ENCODE measurements around the gene TSPAN9. TPM values are rescaled to one million over a fixed set of nuclear protein-coding genes. Genes with fewer than 3 reads are reported as not detected.

Gene TSPAN9
- total and polyA plus RNA-seq, 9 of the 15 experiments (the other 6 are each of a cell fraction or from before 2014, with no cell fraction given) = 0.23 to 2.1 (median 0.60) TPM; not detected in 2

DNA sequence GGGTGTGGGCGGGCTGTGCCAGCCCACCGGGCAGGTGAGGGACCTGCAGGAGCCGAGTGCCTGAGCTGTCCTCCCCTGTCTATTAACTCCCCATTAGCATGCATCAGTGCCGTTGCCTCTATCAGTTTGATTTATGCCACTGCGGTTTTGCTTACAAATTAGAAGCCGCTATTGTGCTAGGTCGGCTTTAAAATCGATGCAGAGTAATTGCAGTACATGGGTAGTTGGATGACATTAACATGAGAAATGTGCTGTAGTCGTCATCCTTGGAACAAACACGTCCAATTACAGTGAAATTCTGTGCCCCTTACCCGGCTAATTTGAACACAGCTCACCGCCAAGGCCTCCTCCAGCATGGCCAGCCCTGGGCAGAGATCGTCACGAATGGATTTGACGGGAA is 145.8 kb downstream of the TSPAN9 start (continued):
- no peak for TF ChIP-seq XRCC5 (IDR thresholded peaks at IDR 0.05; ENCODE audit: low read depth, low read length)

DNA sequence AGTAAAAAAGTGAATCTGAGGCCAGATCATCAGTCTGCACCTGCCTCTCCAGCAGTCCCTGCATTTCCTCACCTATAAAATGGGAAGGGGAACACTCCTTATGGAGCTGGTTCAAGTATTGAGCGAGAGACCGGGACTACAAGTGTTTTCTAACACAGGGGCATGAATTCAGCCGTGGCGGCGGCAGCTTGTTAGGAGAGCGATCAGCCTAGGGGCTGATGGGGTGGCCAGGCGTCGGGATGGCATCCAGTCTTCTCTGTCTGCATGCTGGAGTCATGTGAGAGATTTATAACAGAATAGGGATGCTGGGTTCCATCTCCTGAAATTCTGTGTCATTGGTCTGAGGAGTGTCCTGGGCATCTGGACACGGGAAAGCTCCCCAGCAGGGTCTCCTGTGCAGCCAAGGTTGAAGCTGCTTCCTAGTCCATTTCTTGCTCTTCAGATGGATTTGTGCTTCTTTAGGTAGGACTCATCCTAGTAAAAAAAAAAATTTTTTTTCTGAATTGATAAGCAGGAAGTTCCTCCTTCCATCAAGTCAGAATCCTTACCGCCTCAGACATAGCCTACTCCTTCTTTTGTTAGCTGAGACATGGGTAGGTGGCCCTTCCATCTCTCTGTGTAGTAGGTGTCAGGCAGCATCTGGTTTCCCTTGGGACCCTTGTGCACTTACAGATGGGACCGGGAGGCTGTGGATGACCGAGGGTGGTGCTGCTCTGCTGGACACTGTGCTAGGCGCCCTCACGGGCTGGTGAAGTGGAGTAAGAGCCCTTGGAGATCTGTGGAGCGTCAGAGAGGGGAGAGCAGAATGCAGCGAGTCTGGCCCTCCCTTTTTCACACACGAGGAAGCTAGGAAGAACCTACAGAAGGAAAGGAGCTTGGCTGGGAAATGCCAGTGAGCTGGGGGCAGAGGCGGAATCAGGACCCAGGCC is 146.7 kb downstream of the TSPAN9 start:
- Histone ChIP-seq H3K79me2 (ENCODE audit: control insufficient read depth, insufficient read depth, low read length) (no peaks in the 10 kb centered on the region), H3K9me1 (ENCODE audit: control insufficient read depth, insufficient read depth, low read length) (no peaks in the 10 kb centered on the region), H3K9ac (ENCODE audit: insufficient read depth in 1 of 2, low read depth in 2 of 2, low read length in 2 of 2) (no peak overlapping the region), H3K27me3 (ENCODE audit: control insufficient read depth in 2 of 2, insufficient read depth in 2 of 2, low read length in 2 of 2) (peaks cover 5 to 52% of the 10 kb centered on the region in 2 experiments; a peak in 4 of 5 replicates), H3K27ac (ENCODE audit: extremely low read depth, low read depth, low read length) (no peak overlapping the region), H3K4me1 (replicated peaks in 1 of 2; ENCODE audit: control insufficient read depth in 2 of 2, insufficient read depth in 2 of 2, low read length in 2 of 2) (no peaks in the 10 kb centered on the region), H3K4me2 (ENCODE audit: insufficient read depth, low read length) (no peak overlapping the region), H2AFZ (ENCODE audit: low read depth, low read length) (no peak overlapping the region), H3K4me3 (no peak overlapping the region), H4K20me1 (replicated peaks; ENCODE audit: control insufficient read depth, insufficient read depth, low read length) (peaks cover 3% of the 10 kb centered on the region; the same call in 1 of the 2 replicates), H3K36me3 (ENCODE audit: control insufficient read depth, insufficient read depth, low read length) (no peaks in the 10 kb centered on the region), H3K9me3 (replicated peaks; ENCODE audit: control insufficient read depth, insufficient read depth, low read depth, low read length) (no peaks in the 10 kb centered on the region)
- WGBS (ENCODE audit: insufficient coverage, low coverage, missing lambda C conversion rate) = under 1% methylated on average over 16 of the region's 18 CpGs
- ChIA-PET CTCF (ENCODE audit: low intra/inter-chr PET ratio) (interaction anchor here (0.7 kb wide), 1 partner anchor 8 kb away, joined by 3 read pairs; no protein-coding TSS in a partner anchor), POLR2A (interaction anchor here (1.0 to 1.9 kb wide), 2 partner anchors 9 to 10 kb away, joined by 3 to 6 read pairs; no protein-coding TSS in a partner anchor)
- TF ChIP-seq SMARCA4 (IDR thresholded peaks at IDR 0.05) = no peak
- DNase-seq (ENCODE audit: extremely low read depth in 1 of 4, low spot score in 3 of 4) (no peak), FAIRE-seq (no peak), ATAC-seq (no peak)
- no TSS peak for BruUV-seq (replicated peaks)
- in situ Hi-C loops (cut with MboI) = no loop called here
- intact Hi-C loops (cut with micrococcal nuclease) = no loop called here

GRCh38 chr12:3224530-3224903 is 147.3 kb downstream of the TSPAN9 start:
- Histone ChIP-seq H2AFZ (ENCODE audit: low read depth, low read length) (no peak overlapping the region), H3K27ac (ENCODE audit: extremely low read depth, low read depth, low read length) (no peak overlapping the region), H3K9me1 (ENCODE audit: control insufficient read depth, insufficient read depth, low read length) (no peaks in the 10 kb centered on the region), H3K4me1 (replicated peaks in 1 of 2; ENCODE audit: control insufficient read depth in 2 of 2, insufficient read depth in 2 of 2, low read length in 2 of 2) (no peaks in the 10 kb centered on the region), H3K36me3 (ENCODE audit: control insufficient read depth, insufficient read depth, low read length) (no peaks in the 10 kb centered on the region), H3K9ac (ENCODE audit: insufficient read depth in 1 of 2, low read depth in 2 of 2, low read length in 2 of 2) (no peak overlapping the region), H3K4me2 (ENCODE audit: insufficient read depth, low read length) (no peak overlapping the region), H3K4me3 (no peak overlapping the region), H4K20me1 (replicated peaks; ENCODE audit: control insufficient read depth, insufficient read depth, low read length) (peaks cover 3% of the 10 kb centered on the region; the same call in 1 of the 2 replicates), H3K27me3 (ENCODE audit: control insufficient read depth in 2 of 2, insufficient read depth in 2 of 2, low read length in 2 of 2) (peaks cover 5 to 52% of the 10 kb centered on the region in 2 experiments; a peak in 4 of 5 replicates), H3K9me3 (replicated peaks; ENCODE audit: control insufficient read depth, insufficient read depth, low read depth, low read length) (no peaks in the 10 kb centered on the region), H3K79me2 (ENCODE audit: control insufficient read depth, insufficient read depth, low read length) (no peaks in the 10 kb centered on the region)
- in situ Hi-C loops (cut with MboI) = no loop called here
- CTCF ChIA-PET (ENCODE audit: low intra/inter-chr PET ratio) = no interaction called here
- FAIRE-seq (no peak), ATAC-seq (no peak), DNase-seq (ENCODE audit: extremely low read depth in 1 of 4, low spot score in 3 of 4) (no peak)
- POLR2A ChIA-PET = interaction anchor here (1.9 kb wide), 1 partner anchor 10 kb away, joined by 6 read pairs; no protein-coding TSS in a partner anchor
- no peak for TF ChIP-seq SNRNP70 (optimal IDR thresholded peaks at IDR 0.05; ENCODE audit: low read depth, low read length)
- TF ChIP-seq ADNP (tag; IDR thresholded peaks at IDR 0.05) = no peak
- TF ChIP-seq, protein P1, sequence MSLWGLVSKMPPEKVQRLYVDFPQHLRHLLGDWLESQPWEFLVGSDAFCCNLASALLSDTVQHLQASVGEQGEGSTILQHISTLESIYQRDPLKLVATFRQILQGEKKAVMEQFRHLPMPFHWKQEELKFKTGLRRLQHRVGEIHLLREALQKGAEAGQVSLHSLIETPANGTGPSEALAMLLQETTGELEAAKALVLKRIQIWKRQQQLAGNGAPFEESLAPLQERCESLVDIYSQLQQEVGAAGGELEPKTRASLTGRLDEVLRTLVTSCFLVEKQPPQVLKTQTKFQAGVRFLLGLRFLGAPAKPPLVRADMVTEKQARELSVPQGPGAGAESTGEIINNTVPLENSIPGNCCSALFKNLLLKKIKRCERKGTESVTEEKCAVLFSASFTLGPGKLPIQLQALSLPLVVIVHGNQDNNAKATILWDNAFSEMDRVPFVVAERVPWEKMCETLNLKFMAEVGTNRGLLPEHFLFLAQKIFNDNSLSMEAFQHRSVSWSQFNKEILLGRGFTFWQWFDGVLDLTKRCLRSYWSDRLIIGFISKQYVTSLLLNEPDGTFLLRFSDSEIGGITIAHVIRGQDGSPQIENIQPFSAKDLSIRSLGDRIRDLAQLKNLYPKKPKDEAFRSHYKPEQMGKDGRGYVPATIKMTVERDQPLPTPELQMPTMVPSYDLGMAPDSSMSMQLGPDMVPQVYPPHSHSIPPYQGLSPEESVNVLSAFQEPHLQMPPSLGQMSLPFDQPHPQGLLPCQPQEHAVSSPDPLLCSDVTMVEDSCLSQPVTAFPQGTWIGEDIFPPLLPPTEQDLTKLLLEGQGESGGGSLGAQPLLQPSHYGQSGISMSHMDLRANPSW (CRISPR knock-in tag; IDR thresholded peaks at IDR 0.05) = no peak
- no peak for TF ChIP-seq MCM5 (IDR thresholded peaks at IDR 0.05; ENCODE audit: low read depth)
- no peak for TF ChIP-seq ELF1 (tag; IDR thresholded peaks at IDR 0.05)
- no TSS peak for BruUV-seq (replicated peaks)
- 5% methylated on average over 8 of the region's 19 CpGs for WGBS (ENCODE audit: insufficient coverage, low coverage, missing lambda C conversion rate)
- intact Hi-C loops (cut with micrococcal nuclease) = no loop called here

All from K562 (cell line).